Mucosa of descending colon (tissue), 3 donors: ENCODE measurements around the gene SCN8A. TPM values are rescaled to one million over a fixed set of nuclear protein-coding genes. Genes with fewer than 3 reads are reported as not detected.

Experiments used
- ATAC-seq: fragments of 200-7000 bp; cut with Tn5 transposase; one replicate; pipeline ENCODE4 v1.9.1; 2020; ENCODE audit warnings: mild to moderate bottlenecking, moderate library complexity
- DNase-seq, 3 donors: peaks; one replicate each; pipeline ENCODE4 v3.0.0-alpha.2; 2020
- H3K36me3 ChIP-seq: fragments of 200-600 bp; one replicate; pipeline ENCODE4 v1.8.0; 2021; ENCODE audit warnings: low read depth, mild to moderate bottlenecking
- H3K4me1 ChIP-seq: fragments of 200-600 bp; one replicate; pipeline ENCODE4 v1.8.0; 2021; ENCODE audit warnings: low read depth, mild to moderate bottlenecking
- H3K4me3 ChIP-seq: fragments of 200-600 bp; one replicate; pipeline ENCODE4 v1.8.0; 2021; ENCODE audit warnings: mild to moderate bottlenecking
- H3K9me3 ChIP-seq: fragments of 200-600 bp; one replicate; pipeline ENCODE4 v1.8.0; 2021; ENCODE audit warnings: mild to moderate bottlenecking
- CTCF ChIP-seq: fragments of 200-600 bp; IDR thresholded peaks from one replicate; pipeline ENCODE4 v1.8.0; 2022; ENCODE audit warnings: antibody characterized with exemption, mild to moderate bottlenecking
- intact Hi-C, 2 donors: fragments of 100-400 bp; cut with DNase I in 1 of 2; cut with micrococcal nuclease in 1 of 2; formaldehyde crosslinking; loops; one replicate each; pipeline versions ENCODE4 v1.11.0 to v1.11.1; 2022; cut with DNase I, micrococcal nuclease
- total RNA-seq, 3 donors: library from RNA; stranded (reverse); fragmentation: NEBNext Ultra II Directional in 2 of 3; extraction: Animal tissue kit (Norgen Biotek cat#: 25700) in 2 of 3; gene quantifications; one replicate each; pipeline versions ENCODE4 v1.2.1 to v1.2.4, GENCODE V29; 2021 to 2023
- donor health status: DM: no; HTN: no; CAD: no; lungs with moderate emphysema.
- donor health status: DM: no; HTN: no; CAD: no.
- donor health status: DM: no; HTN: yes; CAD: no.

SCN8A gene
- total RNA-seq, 3 donors from 2014 or later: 2.7 to 5.2 (median 3.6) TPM

DNA sequence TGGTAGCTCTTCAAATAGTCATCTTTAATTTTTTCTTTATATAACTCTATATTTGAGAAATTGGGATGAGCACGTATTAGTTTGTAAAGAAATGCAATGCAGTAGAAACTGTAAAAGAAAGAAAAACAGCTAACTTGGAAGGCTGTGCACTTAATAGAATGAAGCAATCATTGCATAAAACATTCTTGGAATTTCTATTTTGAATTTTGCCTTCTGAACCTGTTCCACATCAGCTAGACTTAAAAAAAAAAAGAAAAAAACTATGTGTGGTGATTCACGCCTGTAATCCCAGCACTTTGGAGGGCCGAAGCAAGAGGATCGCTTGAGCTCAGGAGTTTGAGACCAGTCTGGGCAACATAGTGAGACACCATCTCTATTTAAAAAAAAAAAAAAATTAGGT lies 29.4 kb downstream of the SCN8A start:
- H3K9me3 ChIP-seq: no peaks in the 10 kb centered on the region
- no peak overlapping the region for H3K4me3 ChIP-seq
- no peak for TF ChIP-seq CTCF
- ATAC-seq: no peak
- no peaks in the 10 kb centered on the region for H3K4me1 ChIP-seq
- intact Hi-C loops: no loop called here
- no peak for DNase-seq
- H3K36me3 ChIP-seq: no peaks in the 10 kb centered on the region

DNA sequence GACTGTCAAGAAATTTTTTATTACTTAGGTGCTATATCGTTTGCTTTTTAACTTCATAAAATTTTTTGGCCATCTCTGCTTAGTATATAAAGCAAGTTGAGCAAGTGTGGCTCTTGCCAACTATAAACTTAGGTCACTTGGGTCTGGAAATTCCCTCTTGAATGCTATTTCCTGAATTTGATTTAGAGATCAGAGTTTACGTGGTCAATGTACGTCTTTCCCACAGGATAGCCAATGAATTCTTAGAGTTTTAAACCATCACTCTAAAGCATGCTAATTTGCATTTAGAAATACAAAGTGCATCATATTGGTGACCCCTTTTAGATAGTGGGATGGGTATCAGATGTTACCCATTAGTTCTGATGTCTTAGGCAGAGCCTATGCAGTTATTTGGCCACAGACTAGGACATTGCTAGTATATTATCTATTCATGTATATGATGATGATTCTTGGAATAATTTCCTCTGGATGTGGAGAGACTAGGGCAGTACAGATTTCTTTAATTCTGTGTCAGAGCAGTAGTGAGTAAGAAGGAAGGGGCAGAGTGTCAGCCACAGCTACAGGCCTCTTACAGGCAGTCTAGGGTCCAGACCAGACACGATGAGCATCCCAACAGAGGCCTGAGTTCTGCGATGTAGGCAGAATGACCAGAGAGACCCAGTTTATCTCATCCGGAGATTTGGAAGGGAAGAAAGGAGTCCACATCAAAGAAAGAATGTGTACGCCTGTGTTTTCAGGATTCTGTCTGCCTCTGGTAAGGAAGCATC lies 30.3 kb downstream of the SCN8A start:
- no peak overlapping the region for H3K4me3 ChIP-seq
- TF ChIP-seq CTCF: no peak
- ATAC-seq: peak; percentile 54
- no peaks in the 10 kb centered on the region for H3K36me3 ChIP-seq
- no peak for DNase-seq
- H3K4me1 ChIP-seq: no peaks in the 10 kb centered on the region
- intact Hi-C loops: no loop called here
- H3K9me3 ChIP-seq: no peaks in the 10 kb centered on the region

DNA sequence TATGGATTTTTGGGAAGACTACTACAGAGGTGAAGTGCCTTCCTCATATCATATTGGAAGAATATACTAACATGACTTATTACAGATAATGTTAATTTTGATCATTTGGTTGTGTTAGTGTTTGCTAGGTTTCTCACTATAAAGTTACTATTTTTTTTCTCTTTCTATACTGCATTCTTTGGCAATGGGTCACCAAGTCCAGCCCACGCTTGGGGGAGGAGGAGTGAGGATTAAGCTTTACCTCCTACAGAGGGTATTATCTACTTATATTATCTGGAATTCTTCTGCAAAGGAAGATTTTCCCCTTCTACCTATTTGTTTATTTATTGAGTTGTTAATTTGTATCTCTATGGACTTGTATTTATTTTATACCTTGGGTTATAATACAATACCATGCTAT lies 31.5 kb downstream of the SCN8A start:
- no peak for ATAC-seq
- intact Hi-C loops: no loop called here
- no peak for DNase-seq
- no peak for TF ChIP-seq CTCF
- no peaks in the 10 kb centered on the region for H3K9me3 ChIP-seq
- no peaks in the 10 kb centered on the region for H3K4me1 ChIP-seq
- H3K36me3 ChIP-seq: no peaks in the 10 kb centered on the region
- H3K4me3 ChIP-seq: no peak overlapping the region

DNA sequence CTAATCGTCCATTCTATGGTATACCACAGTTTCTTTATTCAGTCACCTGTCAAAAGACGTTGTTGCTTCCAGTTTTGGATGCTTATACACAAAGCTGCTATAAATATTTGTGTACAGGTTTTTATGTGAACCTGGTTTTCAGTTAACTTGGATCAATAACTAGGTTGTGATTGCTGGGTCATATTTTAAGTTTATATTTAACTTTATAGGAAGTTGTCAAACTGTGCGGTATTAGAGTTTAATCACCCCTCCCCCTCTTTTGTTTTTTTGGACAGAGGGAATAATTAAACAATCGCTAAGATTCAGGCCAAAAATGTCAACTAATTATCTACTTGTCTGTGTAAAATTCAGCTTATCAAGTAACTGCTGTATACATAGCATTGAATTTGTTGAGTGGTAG lies 34.3 kb downstream of the SCN8A start:
- ATAC-seq: no peak

GRCh38 chr12:51626115-51626514 lies 35.1 kb downstream of the SCN8A start:
- H3K4me1 ChIP-seq: no peaks in the 10 kb centered on the region
- intact Hi-C loops: no loop called here
- no peaks in the 10 kb centered on the region for H3K9me3 ChIP-seq
- DNase-seq: no peak
- no peak overlapping the region for H3K4me3 ChIP-seq
- H3K36me3 ChIP-seq: no peaks in the 10 kb centered on the region
- no peak for TF ChIP-seq CTCF
- no peak for ATAC-seq

More for the DNA sequence above, 34.3 kb downstream of the SCN8A start:
- Histone ChIP-seq H3K4me1 (no peaks in the 10 kb centered on the region), H3K36me3 (no peaks in the 10 kb centered on the region), H3K4me3 (no peak overlapping the region), H3K9me3 (no peaks in the 10 kb centered on the region)
- intact Hi-C loops: no loop called here
- TF ChIP-seq CTCF: no peak
- no peak for DNase-seq

- intact Hi-C loops: no loop called here
- Histone ChIP-seq H3K4me1 (no peaks in the 10 kb centered on the region), H3K9me3 (no peaks in the 10 kb centered on the region), H3K36me3 (no peaks in the 10 kb centered on the region), H3K4me3 (no peak overlapping the region)
- no peak for TF ChIP-seq CTCF
- DNase-seq (no peak), ATAC-seq (no peak)
Observed at GRCh38 chr12:51626629-51627028, 35.6 kb downstream of the SCN8A start.
